KMS-11 (cell line): ENCODE results near the gene TSPAN31.
A peak's percentile ranks its signal among the peaks of the same experiment; 100 is the strongest.

ENCODE experiments used
- H2AFZ ChIP-seq: fragments of 200-600 bp; sonication (generic); 2 replicates; pipeline ENCODE4 v1.6.1; 2016; ENCODE audit warnings: antibody characterized with exemption, mixed run types, low read depth
- H3K27ac ChIP-seq: fragments of 200-600 bp; sonication (generic); 2 replicates; pipeline ENCODE4 v1.6.1; 2016; ENCODE audit warnings: mild to moderate bottlenecking, mixed run types
- H3K27me3 ChIP-seq: fragments of 200-600 bp; sonication (generic); 2 replicates; pipeline ENCODE4 v1.6.1; 2017; ENCODE audit warnings: mild to moderate bottlenecking, low read depth, mixed run types, moderate library complexity; ENCODE audit not compliant: insufficient read depth
- H3K36me3 ChIP-seq: fragments of 200-600 bp; sonication (generic); 2 replicates; pipeline ENCODE4 v1.6.1; 2017; ENCODE audit warnings: mild to moderate bottlenecking, mixed run types; ENCODE audit not compliant: insufficient read depth
- H3K4me1 ChIP-seq: fragments of 200-600 bp; sonication (generic); 2 replicates; pipeline ENCODE4 v1.6.1; 2016; ENCODE audit warnings: mild to moderate bottlenecking, low read depth, mixed run types; ENCODE audit not compliant: poor library complexity, severe bottlenecking
- H3K4me2 ChIP-seq: fragments of 200-600 bp; sonication (generic); 2 replicates; pipeline ENCODE4 v1.7.0; 2016; ENCODE audit warnings: mild to moderate bottlenecking, mixed run types
- H3K4me3 ChIP-seq: fragments of 200-600 bp; sonication (generic); IDR thresholded peaks from 2 replicates; pipeline ENCODE4 v1.6.1; 2017; ENCODE audit warnings: low read depth, low read length, mixed read lengths; ENCODE audit not compliant: insufficient read depth
- H3K79me2 ChIP-seq: fragments of 200-600 bp; sonication (generic); 2 replicates; pipeline ENCODE4 v1.6.1; 2016; ENCODE audit warnings: low read depth, mixed run types; ENCODE audit not compliant: insufficient read depth
- H3K9ac ChIP-seq: fragments of 200-600 bp; sonication (generic); 2 replicates; pipeline ENCODE4 v1.6.1; 2016; ENCODE audit warnings: mild to moderate bottlenecking, mixed run types
- H4K20me1 ChIP-seq: fragments of 200-600 bp; sonication (generic); 2 replicates; pipeline ENCODE4 v1.6.1; 2016; ENCODE audit warnings: mild to moderate bottlenecking, mixed run types; ENCODE audit not compliant: insufficient read depth
- CTCF ChIP-seq: fragments of 200-600 bp; sonication (generic); conservative IDR thresholded peaks from 2 replicates; pipeline ENCODE4 v1.6.1; 2017; ENCODE audit warnings: low read depth, mild to moderate bottlenecking, antibody characterized with exemption, low read length, moderate library complexity, mixed read lengths

Gene TSPAN31, protein sequence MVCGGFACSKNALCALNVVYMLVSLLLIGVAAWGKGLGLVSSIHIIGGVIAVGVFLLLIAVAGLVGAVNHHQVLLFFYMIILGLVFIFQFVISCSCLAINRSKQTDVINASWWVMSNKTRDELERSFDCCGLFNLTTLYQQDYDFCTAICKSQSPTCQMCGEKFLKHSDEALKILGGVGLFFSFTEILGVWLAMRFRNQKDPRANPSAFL

GRCh38 chr12:57744777-57745484, at the start of gene TSPAN31:
Gene TSPAN31, plus strand, starts transcription at chr12:57745039. Its CDS starts 116 bp downstream, at chr12:57745155.
- Histone ChIP-seq H2AFZ (peak within 1 kb of the TSS; percentile 68), H3K79me2 (peaks cover 15% of the 10 kb centered on the region), H4K20me1 (no peaks in the 10 kb centered on the region), H3K27me3 (no peaks in the 10 kb centered on the region), H3K36me3 (peaks cover 19% of the 10 kb centered on the region), H3K4me2 (peak within 1 kb of the TSS; percentile 71), H3K4me3 (peak within 1 kb of the TSS; percentile 88), H3K27ac (peak within 1 kb of the TSS; percentile 56), H3K4me1 (peaks cover 35% of the 10 kb centered on the region), H3K9ac (peak within 1 kb of the TSS; percentile 76)
- no peak for TF ChIP-seq CTCF

DNA sequence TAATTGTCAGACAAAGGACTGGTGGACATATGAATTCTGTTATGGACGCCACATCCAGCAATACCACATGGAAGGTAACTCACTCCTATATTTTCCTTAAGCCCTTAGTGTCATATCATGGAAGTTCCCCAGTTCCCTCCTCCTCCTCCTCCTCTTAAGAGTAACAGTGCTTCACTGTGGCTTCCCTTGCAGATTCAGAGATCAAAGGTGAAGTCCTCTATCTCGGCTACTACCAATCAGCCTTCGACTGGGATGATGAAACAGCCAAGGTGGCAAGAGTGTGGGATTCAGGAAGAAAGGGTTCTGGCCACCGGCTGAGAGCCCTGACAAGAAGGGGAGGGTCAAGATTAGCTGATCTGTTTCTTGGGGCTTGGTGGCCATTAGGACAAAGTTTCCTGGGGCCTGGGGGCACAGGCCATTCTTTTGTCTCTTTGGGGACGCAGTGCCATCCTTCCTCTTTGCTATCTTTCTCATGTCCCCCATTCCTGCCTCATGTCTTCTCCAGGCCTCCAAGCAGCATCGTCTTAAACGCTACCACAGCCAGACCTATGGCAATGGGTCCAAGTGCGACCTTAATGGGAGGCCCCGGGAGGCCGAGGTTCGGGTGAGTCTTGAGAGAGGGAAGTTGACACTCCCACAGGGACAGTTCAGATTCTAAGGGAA, 48.9 kb upstream of the TSPAN31 start:
- Histone ChIP-seq H4K20me1 (no peaks in the 10 kb centered on the region), H3K36me3 (no peaks in the 10 kb centered on the region; the same call in 1 of the 2 replicates), H3K27me3 (no peaks in the 10 kb centered on the region), H2AFZ (no peak overlapping the region), H3K4me3 (no peak overlapping the region), H3K4me1 (peaks cover 15% of the 10 kb centered on the region), H3K9ac (no peak overlapping the region), H3K27ac (no peak overlapping the region), H3K79me2 (peaks cover 14% of the 10 kb centered on the region), H3K4me2 (no peak overlapping the region)
- TF ChIP-seq CTCF, result no peak

GRCh38 chr12:57697076-57697475, 47.8 kb upstream of the TSPAN31 start:
- Histone ChIP-seq H3K79me2 (peaks cover 14% of the 10 kb centered on the region), H3K4me1 (peaks cover 15% of the 10 kb centered on the region), H3K4me2 (no peak overlapping the region), H3K9ac (no peak overlapping the region), H4K20me1 (no peaks in the 10 kb centered on the region), H3K4me3 (no peak overlapping the region), H3K27ac (no peak overlapping the region), H3K36me3 (no peaks in the 10 kb centered on the region; the same call in 1 of the 2 replicates), H3K27me3 (no peaks in the 10 kb centered on the region), H2AFZ (no peak overlapping the region)
- no peak for TF ChIP-seq CTCF

- H3K27me3 ChIP-seq, result no peaks in the 10 kb centered on the region
- no peak overlapping the region for H3K9ac ChIP-seq
- no peaks in the 10 kb centered on the region; the same call in 1 of the 2 replicates for H3K36me3 ChIP-seq
- H2AFZ ChIP-seq, result no peak overlapping the region
- H3K4me1 ChIP-seq, result peaks cover 9% of the 10 kb centered on the region
- no peak overlapping the region for H3K4me3 ChIP-seq
- no peaks in the 10 kb centered on the region for H4K20me1 ChIP-seq
- H3K79me2 ChIP-seq, result peaks cover 14% of the 10 kb centered on the region
- TF ChIP-seq CTCF, result no peak
- no peak overlapping the region for H3K4me2 ChIP-seq
- H3K27ac ChIP-seq, result no peak overlapping the region
These were observed 46.4 kb upstream of the TSPAN31 start for GRCh38 chr12:57698414-57698813.
